ENCODE measurements around the gene ANKRD65.
"Not testable (repeated sequence)": the region's sequence is repeated elsewhere in the genome, so short reads cannot be mapped to it uniquely, and the experiment has no call there.

Gene ANKRD65

DNA sequence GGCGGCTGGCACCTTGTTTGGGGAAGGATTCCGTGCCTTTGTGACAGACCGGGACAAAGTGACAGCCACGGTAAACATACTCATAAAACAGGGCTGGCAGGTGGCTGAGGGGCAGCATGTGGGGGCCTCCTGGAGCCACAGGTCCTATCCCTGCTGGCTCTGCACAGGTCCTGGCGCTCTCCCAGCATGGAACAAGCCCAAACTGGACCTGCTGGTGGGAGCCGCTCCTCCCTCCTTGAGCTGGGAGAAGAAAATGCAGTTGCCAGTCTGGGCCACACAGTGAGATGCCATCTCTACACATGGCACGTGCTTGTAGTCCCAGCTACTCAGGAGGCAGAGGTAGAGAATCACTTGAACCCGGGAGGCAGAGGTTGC is 31.3 kb upstream of the ANKRD65 start:
- H3K9me3 Mint-ChIP-seq; H3K4me3 Mint-ChIP-seq; H3K4me1 Mint-ChIP-seq (ENCODE audit: low read depth); H3K36me3 Mint-ChIP-seq (ENCODE audit: low read depth); intact Hi-C loops (cut with micrococcal nuclease); H3K27ac Mint-ChIP-seq: not testable (repeated sequence)
- peaks cover 12% of the 10 kb centered on the region for H3K27me3 Mint-ChIP-seq

DNA sequence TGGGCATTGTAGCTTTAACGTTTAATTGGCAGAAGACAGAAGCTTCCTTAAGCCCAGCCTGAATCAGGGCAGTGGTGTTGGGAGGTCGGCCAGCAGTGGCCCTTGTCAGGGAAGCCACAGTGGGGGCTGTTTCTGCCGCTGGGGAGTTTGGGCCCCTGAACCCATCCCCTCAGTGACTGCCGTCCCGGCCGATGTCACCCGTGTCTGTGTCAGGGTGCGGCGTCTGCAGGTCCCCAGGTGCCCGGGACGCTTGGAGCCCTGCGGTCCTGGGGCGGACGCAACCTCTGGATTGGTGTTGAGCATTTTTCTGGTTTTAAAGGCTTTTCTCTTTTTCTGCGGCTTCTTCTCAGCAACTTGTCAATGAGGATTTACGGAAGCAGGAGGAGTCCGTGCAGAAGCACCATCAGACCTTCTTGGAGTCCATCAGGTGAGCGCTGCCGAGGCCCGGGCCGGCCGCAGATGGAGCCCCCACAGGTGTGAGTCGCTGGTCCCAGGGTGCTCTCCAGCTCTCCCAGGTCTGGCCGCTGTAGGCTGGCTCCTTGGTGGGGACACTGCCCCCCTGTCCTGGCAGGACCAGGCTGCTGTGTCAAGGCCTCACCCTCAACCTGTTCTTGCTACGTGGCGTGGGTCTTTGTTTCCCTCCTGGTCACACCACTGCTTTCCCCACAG is 30.8 kb upstream of the ANKRD65 start:
- H3K9me3 Mint-ChIP-seq: no peaks in the 10 kb centered on the region

DNA sequence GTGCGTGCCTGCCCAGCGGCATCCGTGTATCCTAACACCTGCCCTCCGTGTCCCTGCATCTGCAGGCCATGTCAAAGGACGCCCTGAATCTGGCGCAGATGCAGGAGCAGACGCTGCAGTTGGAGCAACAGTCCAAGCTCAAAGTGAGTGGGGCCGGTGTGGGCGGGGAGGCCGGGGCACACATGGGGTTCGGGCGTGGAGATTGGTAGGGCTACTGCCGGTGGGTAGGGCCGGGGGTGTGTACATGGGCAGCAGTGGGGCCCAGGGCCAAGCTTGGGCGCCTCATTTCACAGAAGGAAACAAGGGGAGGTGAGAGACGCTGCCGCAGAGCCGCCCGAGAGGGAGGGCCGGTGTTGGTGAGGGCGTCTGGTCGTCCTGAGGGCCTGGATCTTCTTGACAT is 29.5 kb upstream of the ANKRD65 start:
- H3K36me3 Mint-ChIP-seq (ENCODE audit: low read depth); H3K4me1 Mint-ChIP-seq (ENCODE audit: low read depth); H3K27ac Mint-ChIP-seq; intact Hi-C loops (cut with micrococcal nuclease); H3K4me3 Mint-ChIP-seq; H3K9me3 Mint-ChIP-seq: not testable (repeated sequence)
- H3K27me3 Mint-ChIP-seq: peaks cover 12% of the 10 kb centered on the region

More for the DNA sequence above, 30.8 kb upstream of the ANKRD65 start:
- peaks cover 12% of the 10 kb centered on the region for H3K27me3 Mint-ChIP-seq
- H3K36me3 Mint-ChIP-seq (ENCODE audit: low read depth): no peaks in the 10 kb centered on the region
- no peaks in the 10 kb centered on the region for H3K4me1 Mint-ChIP-seq (ENCODE audit: low read depth)
- intact Hi-C loops (cut with micrococcal nuclease): no loop called here
- no peak overlapping the region for H3K27ac Mint-ChIP-seq
- H3K4me3 Mint-ChIP-seq: no peak overlapping the region

DNA sequence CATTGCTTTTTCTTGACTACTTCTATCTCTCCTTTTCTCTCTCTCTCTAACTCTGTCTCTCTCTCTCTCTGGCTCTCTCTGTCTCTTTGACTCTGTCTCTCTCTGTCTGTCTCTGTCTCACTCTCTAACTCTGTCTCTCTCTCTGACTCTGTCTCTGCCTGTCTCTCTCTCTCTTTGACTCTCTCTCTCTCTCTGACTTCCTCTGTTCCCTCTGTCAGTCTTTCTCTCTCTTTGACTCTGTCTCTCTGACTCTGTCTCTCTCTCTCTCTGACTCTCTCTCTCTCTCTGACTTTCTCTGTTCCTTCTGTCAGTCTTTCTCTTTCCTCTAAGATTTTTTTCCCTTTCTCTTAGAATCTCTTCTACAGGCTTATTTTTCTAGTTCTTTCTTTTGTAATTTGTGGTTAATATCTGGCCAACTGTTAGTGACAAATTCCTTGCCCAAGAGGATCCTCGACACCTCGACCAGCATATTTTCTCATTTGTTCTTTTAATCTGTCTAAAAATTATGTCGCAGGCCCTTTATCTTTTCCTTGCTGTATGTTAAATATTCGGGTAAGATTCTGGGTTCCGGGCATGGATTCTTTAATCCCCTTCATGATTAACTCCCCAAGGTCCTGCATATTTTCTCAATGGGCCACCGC is 28.1 kb upstream of the ANKRD65 start, which contains the start of gene ATAD3C:
Gene ATAD3C, plus strand, starts transcription at position 591 of the 641 bp plus-strand sequence. CDS start 995 bp downstream, outside the sequence.
- H3K4me1 Mint-ChIP-seq (ENCODE audit: low read depth): no peaks in the 10 kb centered on the region
- H3K27ac Mint-ChIP-seq: no peak within 1 kb of the TSS

DNA sequence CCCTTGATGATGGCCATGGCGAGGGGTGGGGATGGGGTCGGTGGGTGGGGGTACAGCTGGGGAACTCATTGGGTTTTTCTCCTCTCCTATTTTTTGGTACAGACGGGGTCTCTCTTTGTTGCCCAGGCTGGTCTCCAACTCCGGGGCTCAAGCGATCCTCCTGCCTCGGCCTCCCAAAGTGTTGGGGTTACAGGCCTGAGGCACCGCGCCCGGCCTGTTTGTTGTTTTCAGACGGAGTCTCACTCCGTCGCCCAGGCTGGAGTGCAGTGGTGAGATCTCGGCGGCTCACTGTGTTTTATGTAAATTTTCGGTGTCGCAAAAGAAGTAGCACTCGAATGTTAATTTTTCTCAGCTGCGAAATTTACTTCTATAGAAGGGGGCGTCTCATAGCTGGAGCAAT is 25.6 kb upstream of the ANKRD65 start:
- H3K27ac Mint-ChIP-seq; intact Hi-C loops (cut with micrococcal nuclease); H3K4me1 Mint-ChIP-seq (ENCODE audit: low read depth); H3K9me3 Mint-ChIP-seq; H3K4me3 Mint-ChIP-seq; H3K36me3 Mint-ChIP-seq (ENCODE audit: low read depth): not testable (repeated sequence)
- H3K27me3 Mint-ChIP-seq: peaks cover 16% of the 10 kb centered on the region

More for the DNA sequence above, 28.1 kb upstream of the ANKRD65 start, which contains the start of gene ATAD3C:
- Mint-ChIP-seq H3K36me3 (ENCODE audit: low read depth) (no peaks in the 10 kb centered on the region), H3K4me3 (no peak within 1 kb of the TSS), H3K9me3 (no peaks in the 10 kb centered on the region), H3K27me3 (peaks cover 11% of the 10 kb centered on the region)
- intact Hi-C loops (cut with micrococcal nuclease): no loop called here

DNA sequence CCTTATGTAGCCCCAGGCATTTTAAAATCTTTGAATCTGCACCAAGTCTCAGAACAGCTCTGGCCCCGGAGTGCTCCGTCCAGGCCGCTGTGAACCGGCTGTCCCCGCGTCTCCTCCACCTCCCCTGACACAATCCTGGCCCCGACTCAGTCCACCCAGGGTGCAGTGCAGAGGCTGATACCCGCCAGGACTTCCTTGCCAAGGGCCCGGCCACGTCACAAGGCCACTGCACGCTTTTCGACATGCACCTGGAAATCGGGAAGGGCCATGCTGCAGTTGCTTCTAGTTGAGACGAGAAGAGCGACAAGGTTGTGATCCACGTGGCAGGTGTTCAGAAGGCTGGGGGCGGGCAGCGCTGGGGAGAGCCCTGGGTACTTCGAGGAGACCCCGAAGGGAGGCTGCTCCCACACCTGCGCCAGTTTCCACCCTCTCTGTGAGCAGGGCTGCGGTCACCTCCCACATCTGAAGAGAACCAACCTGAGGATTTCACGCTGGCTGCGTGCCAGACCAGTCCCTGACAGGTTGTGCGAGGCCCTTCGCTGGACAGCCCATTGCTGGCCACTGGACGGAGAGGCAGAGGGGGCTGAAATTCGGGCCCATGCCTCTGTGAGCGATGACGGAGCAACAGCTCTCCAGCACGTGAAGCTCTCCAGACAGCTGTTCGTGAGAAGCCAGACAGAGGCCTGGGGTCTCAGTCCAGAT is 21.1 kb upstream of the ANKRD65 start:
- H3K4me1 Mint-ChIP-seq (ENCODE audit: low read depth): peaks cover 7% of the 10 kb centered on the region
- no peak overlapping the region for H3K4me3 Mint-ChIP-seq
- no peaks in the 10 kb centered on the region for H3K9me3 Mint-ChIP-seq
- H3K36me3 Mint-ChIP-seq (ENCODE audit: low read depth): no peaks in the 10 kb centered on the region
- no peak overlapping the region for H3K27ac Mint-ChIP-seq
- intact Hi-C loops (cut with micrococcal nuclease): no loop called here
- peaks cover 36% of the 10 kb centered on the region for H3K27me3 Mint-ChIP-seq

DNA sequence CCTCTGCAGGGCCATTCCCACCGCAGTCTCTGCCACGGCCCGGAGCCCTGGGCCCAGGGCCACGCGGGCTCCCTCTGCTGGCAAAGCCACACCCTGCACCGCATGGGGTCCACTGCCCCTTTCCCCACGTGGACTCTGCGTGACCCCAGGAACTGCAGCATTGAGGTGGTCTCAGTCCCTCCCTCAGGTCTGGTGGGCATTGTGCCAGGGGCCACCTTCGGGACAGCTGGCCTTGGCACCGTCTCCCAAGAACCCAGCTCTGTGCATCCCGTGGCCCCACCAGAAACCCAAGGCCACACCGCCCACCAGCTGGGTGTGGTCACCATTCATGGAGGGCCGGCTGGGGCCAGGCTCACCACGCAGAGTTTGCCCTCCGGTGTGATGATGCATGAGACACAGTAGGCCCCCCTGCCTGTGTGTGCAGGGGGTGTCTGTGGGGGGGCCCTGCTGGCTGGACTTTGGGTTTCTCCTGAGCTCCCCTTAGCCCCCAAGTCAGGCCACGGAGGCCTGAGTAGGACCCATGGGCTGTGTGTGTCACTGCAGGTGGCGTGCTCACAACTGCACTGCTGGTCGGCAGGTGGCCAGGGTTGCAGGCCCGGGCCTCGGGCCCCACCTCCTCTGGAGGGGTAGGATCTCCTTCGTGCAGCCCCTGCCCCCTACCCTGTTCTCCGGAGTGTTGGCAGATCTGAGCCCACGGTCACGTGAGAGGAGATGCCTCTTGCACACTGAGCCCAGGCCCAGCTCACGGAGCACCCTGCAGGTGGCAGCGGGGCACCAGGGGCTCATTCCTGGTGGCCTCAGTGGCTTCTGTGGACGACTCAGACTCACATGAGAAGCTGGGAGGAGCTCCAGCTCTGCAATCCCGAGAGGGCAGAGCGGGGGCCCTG is 20.2 kb upstream of the ANKRD65 start:
- Mint-ChIP-seq H3K4me3 (no peak overlapping the region), H3K27me3 (peaks cover 45% of the 10 kb centered on the region), H3K36me3 (ENCODE audit: low read depth) (no peaks in the 10 kb centered on the region), H3K9me3 (no peaks in the 10 kb centered on the region), H3K4me1 (ENCODE audit: low read depth) (peaks cover 11% of the 10 kb centered on the region), H3K27ac (no peak overlapping the region)
- intact Hi-C loops (cut with micrococcal nuclease): no loop called here

DNA sequence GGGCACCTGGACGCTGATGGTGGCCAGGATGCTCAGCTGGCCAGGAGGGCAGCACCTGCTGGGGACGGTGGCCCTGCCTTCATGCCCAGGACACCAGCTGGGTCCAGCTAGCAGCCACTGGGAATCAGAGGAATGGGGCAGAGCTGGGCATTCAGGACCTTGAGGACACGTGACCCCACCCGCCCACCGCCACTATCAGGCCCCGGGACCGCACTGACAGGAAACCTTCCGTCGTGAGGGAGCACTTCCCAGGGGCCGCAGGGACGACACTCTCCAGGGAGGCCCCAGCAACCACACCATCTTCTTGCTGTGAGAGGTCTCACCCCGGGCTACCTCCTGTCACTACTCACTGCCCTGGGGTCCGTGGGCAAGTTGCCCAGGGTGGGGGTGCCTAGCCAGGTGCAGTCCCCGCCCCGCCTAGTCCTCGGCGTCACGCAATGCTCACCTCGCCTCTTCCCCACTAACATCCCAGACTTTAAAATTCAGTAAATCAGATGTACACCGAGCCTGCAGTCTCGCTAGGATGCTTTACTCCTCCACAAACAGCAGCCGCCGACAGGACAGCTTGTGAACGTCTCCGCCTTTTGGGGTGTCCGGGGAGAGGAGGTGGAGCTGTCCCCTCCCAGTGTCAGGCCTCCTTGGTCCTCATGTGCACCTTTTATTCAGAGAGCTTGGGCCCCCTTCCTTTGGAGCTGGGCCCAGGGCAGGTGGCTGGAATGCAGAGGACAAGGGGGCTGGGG is 19.4 kb upstream of the ANKRD65 start:
- no peak overlapping the region for H3K4me3 Mint-ChIP-seq
- H3K4me1 Mint-ChIP-seq (ENCODE audit: low read depth): peaks cover 14% of the 10 kb centered on the region
- no peaks in the 10 kb centered on the region for H3K9me3 Mint-ChIP-seq
- H3K27ac Mint-ChIP-seq: no peak overlapping the region
- H3K27me3 Mint-ChIP-seq: peaks cover 50% of the 10 kb centered on the region
- H3K36me3 Mint-ChIP-seq (ENCODE audit: low read depth): no peaks in the 10 kb centered on the region
- intact Hi-C loops (cut with micrococcal nuclease): no loop called here

DNA sequence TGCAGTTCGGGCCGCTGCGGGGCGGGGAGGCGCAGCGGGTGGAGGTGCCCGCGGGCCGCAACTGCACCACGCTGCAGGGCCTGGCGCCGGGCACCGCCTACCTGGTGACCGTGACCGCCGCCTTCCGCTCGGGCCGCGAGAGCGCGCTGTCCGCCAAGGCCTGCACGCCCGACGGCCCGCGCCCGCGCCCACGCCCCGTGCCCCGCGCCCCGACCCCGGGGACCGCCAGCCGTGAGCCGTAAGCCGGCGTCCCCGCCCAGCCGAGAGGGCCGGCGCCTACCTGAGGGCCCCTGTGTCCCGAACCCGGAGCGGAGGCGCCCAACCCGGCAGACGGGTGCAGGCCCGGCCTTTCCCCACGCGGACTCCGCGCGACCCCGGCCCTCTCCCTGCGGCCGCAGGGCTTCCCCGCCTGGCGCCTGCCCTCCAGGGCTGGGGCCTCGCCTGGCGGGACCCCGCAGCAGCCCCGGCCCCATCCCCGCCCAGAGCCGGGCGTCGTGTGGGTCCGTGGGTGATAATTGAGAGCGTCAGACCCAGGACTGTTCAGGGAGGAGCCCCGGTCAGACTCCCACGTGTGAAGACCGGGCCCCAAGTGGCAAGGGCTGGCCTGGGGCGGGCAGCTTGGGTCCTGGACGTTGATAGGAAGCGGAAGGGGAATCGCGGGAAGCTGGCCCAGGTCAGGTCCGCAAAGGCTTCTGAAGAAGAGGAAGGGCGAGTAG is 18.6 kb upstream of the ANKRD65 start:
- Mint-ChIP-seq H3K9me3 (no peaks in the 10 kb centered on the region), H3K4me3 (no peak overlapping the region), H3K27me3 (peaks cover 57% of the 10 kb centered on the region), H3K27ac (no peak overlapping the region), H3K36me3 (ENCODE audit: low read depth) (no peaks in the 10 kb centered on the region), H3K4me1 (ENCODE audit: low read depth) (peaks cover 20% of the 10 kb centered on the region)
- intact Hi-C loops (cut with micrococcal nuclease): no loop called here

DNA sequence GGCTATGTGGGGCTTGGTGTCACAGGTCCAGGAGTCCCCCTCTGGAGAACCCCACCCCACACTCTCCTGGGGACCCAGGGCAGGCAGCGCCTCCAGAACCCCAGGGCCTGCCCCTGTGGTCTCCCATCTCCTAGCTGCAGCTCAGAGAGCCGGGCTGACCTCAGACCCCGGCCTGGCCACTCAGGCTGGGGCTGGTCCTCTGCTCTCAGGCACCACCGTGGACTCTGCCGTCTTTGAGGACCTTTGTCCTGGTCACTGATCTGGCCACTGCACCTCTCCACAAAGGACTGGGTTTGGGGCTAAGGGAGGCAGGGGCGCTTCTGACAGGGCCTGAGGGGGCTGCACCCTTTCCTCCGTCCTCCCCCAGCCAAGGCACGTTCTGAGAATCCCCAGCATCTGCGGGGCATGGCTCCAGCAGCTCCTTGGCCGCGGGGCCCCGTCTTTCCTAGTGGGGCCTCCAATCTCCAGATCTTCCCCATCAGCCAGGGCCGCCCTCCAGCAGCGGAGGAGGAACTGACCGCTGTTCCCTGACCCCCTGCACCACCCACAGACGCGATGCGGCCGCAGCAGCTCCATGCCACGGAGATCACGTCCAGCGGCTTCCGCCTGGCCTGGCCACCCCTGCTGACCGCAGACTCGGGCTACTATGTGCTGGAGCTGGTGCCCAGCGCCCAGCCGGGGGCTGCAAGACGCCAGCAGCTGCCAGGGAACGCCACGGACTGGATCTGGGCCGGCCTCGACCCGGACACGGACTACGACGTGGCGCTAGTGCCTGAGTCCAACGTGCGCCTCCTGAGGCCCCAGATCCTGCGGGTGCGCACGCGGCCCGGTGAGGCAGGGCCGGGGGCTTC is 17.7 kb upstream of the ANKRD65 start:
- Mint-ChIP-seq H3K9me3 (no peaks in the 10 kb centered on the region), H3K27ac (no peak overlapping the region), H3K27me3 (peaks cover 64% of the 10 kb centered on the region), H3K4me1 (ENCODE audit: low read depth) (peaks cover 29% of the 10 kb centered on the region), H3K36me3 (ENCODE audit: low read depth) (no peaks in the 10 kb centered on the region), H3K4me3 (no peak overlapping the region)
- intact Hi-C loops (cut with micrococcal nuclease): no loop called here

DNA sequence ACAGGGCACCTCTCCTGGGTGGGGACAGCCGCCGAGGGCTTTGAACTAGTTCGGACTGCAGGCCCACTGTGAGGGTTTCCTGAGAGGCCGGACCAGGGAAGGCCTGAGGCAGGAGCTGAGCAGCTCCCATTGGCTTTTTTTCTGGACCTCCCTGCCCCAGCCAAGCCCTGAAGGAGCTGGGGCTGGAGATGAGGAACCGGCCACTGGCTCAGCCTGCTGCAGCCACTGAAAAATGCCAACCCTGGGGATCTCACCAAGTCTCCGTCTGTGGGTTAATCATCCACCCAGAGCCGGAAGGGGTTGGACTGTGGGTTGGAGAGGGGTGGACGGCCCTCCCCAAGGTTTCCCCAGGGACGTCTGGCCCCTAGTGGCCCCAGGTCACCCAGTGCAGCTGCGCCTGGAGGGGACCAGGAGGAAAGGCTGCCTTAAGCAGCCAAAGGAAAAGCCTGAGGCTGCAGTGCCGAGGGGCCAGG is 16.9 kb upstream of the ANKRD65 start:
- peaks cover 34% of the 10 kb centered on the region for H3K4me1 Mint-ChIP-seq (ENCODE audit: low read depth)

More for the DNA sequence above, 16.9 kb upstream of the ANKRD65 start:
- intact Hi-C loops (cut with micrococcal nuclease): no loop called here
- no peaks in the 10 kb centered on the region for H3K9me3 Mint-ChIP-seq
- peaks cover 72% of the 10 kb centered on the region for H3K27me3 Mint-ChIP-seq
- no peak overlapping the region for H3K4me3 Mint-ChIP-seq
- H3K36me3 Mint-ChIP-seq (ENCODE audit: low read depth): no peaks in the 10 kb centered on the region
- no peak overlapping the region for H3K27ac Mint-ChIP-seq

All from dendritic cell treated with granulocyte-macrophage colony-stimulating factor and Interleukin-4, amounts not matched to agents 40 ng/mL and 50 ng/mL, for 4 days (primary cell).